HepG2 (cell line): ENCODE measurements around the gene TMF1. TPM values are rescaled to one million over a fixed set of nuclear protein-coding genes. Genes with fewer than 3 reads are reported as not detected.

Experiments used
- BRCA1 ChIP-seq: sonication (generic); formaldehyde crosslinking; IDR thresholded peaks from 2 replicates; pipeline ENCODE4 v1.4.0; 2020; ENCODE audit warnings: missing genetic modification reagents
- CEBPB ChIP-seq: IDR thresholded peaks from 2 replicates; pipeline ENCODE4 v1.6.1; 2011; ENCODE audit warnings: low read depth, low read length, improper control_type of control experiment, borderline replicate concordance
- GFI1 ChIP-seq: sonication (generic); formaldehyde crosslinking; IDR thresholded peaks from 2 replicates; pipeline ENCODE4 v1.5.0; 2020; ENCODE audit warnings: missing genetic modification reagents, mild to moderate bottlenecking, borderline replicate concordance
- HDAC1 ChIP-seq: sonication (generic); formaldehyde crosslinking; IDR thresholded peaks from 2 replicates; pipeline ENCODE4 v1.5.1; 2020; ENCODE audit warnings: mild to moderate bottlenecking, missing genetic modification reagents
- ISX ChIP-seq: sonication (generic); formaldehyde crosslinking; conservative IDR thresholded peaks from 2 replicates; pipeline ENCODE4 v1.5.0; 2020; ENCODE audit warnings: missing genetic modification reagents
- NR2F6 ChIP-seq, 2 experiments: IDR thresholded peaks; 2 replicates each; pipeline ENCODE4 v1.6.1; 2016; ENCODE audit warnings: antibody characterized with exemption in 1 of 2, mild to moderate bottlenecking in 1 of 2
- TEAD2 ChIP-seq: sonication (generic); formaldehyde crosslinking; IDR thresholded peaks from 2 replicates; pipeline ENCODE4 v1.9.0; 2021; ENCODE audit warnings: missing genetic modification reagents
- ZFP37 ChIP-seq: sonication (generic); formaldehyde crosslinking; IDR thresholded peaks from 2 replicates; pipeline ENCODE4 v1.4.0; 2020; ENCODE audit warnings: missing genetic modification reagents, borderline replicate concordance
- ZMYM2 ChIP-seq: sonication (generic); formaldehyde crosslinking; IDR thresholded peaks from 2 replicates; pipeline ENCODE4 v1.8.0; 2022; ENCODE audit warnings: mild to moderate bottlenecking, missing genetic modification reagents
- ZNF235 ChIP-seq: sonication (generic); formaldehyde crosslinking; IDR thresholded peaks from 2 replicates; pipeline ENCODE4 v1.8.1; 2023; ENCODE audit warnings: mild to moderate bottlenecking, missing genetic modification reagents, borderline replicate concordance
- ZNF317 ChIP-seq: sonication (generic); formaldehyde crosslinking; IDR thresholded peaks from 2 replicates; pipeline ENCODE4 v1.5.0; 2020; ENCODE audit warnings: mild to moderate bottlenecking, missing genetic modification reagents
- ZNF335 ChIP-seq: sonication (generic); formaldehyde crosslinking; IDR thresholded peaks from 2 replicates; pipeline ENCODE4 v1.4.0; 2020; ENCODE audit warnings: missing genetic modification reagents
- ZNF589 ChIP-seq: sonication (generic); formaldehyde crosslinking; conservative IDR thresholded peaks from 2 replicates; pipeline ENCODE4 v1.8.0; 2022; ENCODE audit warnings: mild to moderate bottlenecking, moderate library complexity, missing genetic modification reagents
- polyA plus RNA-seq, 8 experiments: library from polyadenylated mRNA; depleted of rRNA in 3 of 8; stranded (reverse) in 7 of 8; unstranded in 1 of 8; fragments of >200 nt; fragmentation: Illumina TruSeq in 4 of 8; extraction: Trizol in 4 of 8; gene quantifications; 2 replicates each; pipeline versions ENCODE4 v1.2.1 to v1.2.3, GENCODE V29; 2011 to 2016; ENCODE audit warnings: low read depth in 4 of 8, missing spikeins in 1 of 8, mixed read lengths in 1 of 8; ENCODE audit not compliant: insufficient read depth in 1 of 8
- total RNA-seq, 5 experiments: library from RNA; depleted of rRNA; stranded (reverse); fragments of >200 nt; fragmentation: Illumina TruSeq; extraction: Trizol; gene quantifications; 2 replicates each; pipeline ENCODE4 v1.2.3, GENCODE V29; 2016; ENCODE audit warnings: low read depth in 1 of 5
- TF ChIP-seq, protein P1 (sequence below), 2 experiments: IDR thresholded peaks; 2 replicates each; pipeline ENCODE4 v1.6.1; 2011 to 2012; ENCODE audit warnings: low read length in 2 of 2, borderline replicate concordance in 1 of 2, low read depth in 1 of 2, mild to moderate bottlenecking in 1 of 2, moderate library complexity in 1 of 2
- TF ChIP-seq, protein P2 (sequence below): sonication (generic); formaldehyde crosslinking; IDR thresholded peaks from 2 replicates; pipeline ENCODE4 v1.8.0; 2022; ENCODE audit warnings: mild to moderate bottlenecking, missing genetic modification reagents, moderate library complexity
- TF ChIP-seq, protein P3 (sequence below): IDR thresholded peaks from 2 replicates; pipeline ENCODE4 v1.6.1; 2018; ENCODE audit warnings: missing genetic modification reagents, mild to moderate bottlenecking, missing compliant biosample characterization
- TF ChIP-seq, protein P4 (sequence below): sonication (generic); formaldehyde crosslinking; IDR thresholded peaks from 2 replicates; pipeline ENCODE4 v1.4.0; 2020; ENCODE audit warnings: missing genetic modification reagents, mild to moderate bottlenecking, borderline replicate concordance
- TF ChIP-seq, protein P5 (sequence below): sonication (generic); formaldehyde crosslinking; IDR thresholded peaks from 2 replicates; pipeline ENCODE4 v1.9.0; 2022; ENCODE audit warnings: low read depth, missing genetic modification reagents

TMF1 gene
- total and polyA plus RNA-seq, 2 of the 13 experiments (the other 11 are each of a cell fraction or from before 2014, with no cell fraction given): 12.1 to 38.4 TPM

DNA sequence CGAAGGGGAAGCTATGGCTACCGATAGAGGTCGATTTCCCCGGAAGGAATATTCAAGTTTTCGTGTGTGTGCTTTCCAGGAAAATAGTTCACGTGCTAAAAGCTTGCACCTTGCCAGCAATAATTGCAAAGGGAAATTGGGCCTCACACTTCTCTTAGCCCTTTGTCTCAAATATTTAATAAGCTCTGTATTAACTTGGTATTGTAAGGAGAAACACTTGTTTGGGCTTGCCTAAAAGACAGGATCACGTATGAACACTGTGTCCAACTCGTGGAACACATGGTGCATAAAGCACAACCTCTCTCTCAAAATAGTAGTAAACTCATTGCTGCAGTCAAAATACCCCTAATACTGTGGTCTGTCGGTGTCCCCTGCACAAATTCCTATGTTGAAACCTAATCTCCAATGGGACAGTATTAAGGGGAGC is 352 bp upstream of the TMF1 start (continued):
- TF ChIP-seq, protein P1, sequence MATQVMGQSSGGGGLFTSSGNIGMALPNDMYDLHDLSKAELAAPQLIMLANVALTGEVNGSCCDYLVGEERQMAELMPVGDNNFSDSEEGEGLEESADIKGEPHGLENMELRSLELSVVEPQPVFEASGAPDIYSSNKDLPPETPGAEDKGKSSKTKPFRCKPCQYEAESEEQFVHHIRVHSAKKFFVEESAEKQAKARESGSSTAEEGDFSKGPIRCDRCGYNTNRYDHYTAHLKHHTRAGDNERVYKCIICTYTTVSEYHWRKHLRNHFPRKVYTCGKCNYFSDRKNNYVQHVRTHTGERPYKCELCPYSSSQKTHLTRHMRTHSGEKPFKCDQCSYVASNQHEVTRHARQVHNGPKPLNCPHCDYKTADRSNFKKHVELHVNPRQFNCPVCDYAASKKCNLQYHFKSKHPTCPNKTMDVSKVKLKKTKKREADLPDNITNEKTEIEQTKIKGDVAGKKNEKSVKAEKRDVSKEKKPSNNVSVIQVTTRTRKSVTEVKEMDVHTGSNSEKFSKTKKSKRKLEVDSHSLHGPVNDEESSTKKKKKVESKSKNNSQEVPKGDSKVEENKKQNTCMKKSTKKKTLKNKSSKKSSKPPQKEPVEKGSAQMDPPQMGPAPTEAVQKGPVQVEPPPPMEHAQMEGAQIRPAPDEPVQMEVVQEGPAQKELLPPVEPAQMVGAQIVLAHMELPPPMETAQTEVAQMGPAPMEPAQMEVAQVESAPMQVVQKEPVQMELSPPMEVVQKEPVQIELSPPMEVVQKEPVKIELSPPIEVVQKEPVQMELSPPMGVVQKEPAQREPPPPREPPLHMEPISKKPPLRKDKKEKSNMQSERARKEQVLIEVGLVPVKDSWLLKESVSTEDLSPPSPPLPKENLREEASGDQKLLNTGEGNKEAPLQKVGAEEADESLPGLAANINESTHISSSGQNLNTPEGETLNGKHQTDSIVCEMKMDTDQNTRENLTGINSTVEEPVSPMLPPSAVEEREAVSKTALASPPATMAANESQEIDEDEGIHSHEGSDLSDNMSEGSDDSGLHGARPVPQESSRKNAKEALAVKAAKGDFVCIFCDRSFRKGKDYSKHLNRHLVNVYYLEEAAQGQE (IDR thresholded peaks at IDR 0.05; ENCODE audit: borderline replicate concordance in 1 of 2, low read depth in 1 of 2, low read length in 2 of 2): no peak
- TF ChIP-seq TEAD2 (CRISPR knock-in tag): no peak
- no peak for TF ChIP-seq ZFP37 (CRISPR knock-in tag)
- TF ChIP-seq BRCA1 (CRISPR knock-in tag): no peak
- TF ChIP-seq, protein P2, sequence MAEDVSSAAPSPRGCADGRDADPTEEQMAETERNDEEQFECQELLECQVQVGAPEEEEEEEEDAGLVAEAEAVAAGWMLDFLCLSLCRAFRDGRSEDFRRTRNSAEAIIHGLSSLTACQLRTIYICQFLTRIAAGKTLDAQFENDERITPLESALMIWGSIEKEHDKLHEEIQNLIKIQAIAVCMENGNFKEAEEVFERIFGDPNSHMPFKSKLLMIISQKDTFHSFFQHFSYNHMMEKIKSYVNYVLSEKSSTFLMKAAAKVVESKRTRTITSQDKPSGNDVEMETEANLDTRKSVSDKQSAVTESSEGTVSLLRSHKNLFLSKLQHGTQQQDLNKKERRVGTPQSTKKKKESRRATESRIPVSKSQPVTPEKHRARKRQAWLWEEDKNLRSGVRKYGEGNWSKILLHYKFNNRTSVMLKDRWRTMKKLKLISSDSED (CRISPR knock-in tag): no peak
- TF ChIP-seq, protein P3, sequence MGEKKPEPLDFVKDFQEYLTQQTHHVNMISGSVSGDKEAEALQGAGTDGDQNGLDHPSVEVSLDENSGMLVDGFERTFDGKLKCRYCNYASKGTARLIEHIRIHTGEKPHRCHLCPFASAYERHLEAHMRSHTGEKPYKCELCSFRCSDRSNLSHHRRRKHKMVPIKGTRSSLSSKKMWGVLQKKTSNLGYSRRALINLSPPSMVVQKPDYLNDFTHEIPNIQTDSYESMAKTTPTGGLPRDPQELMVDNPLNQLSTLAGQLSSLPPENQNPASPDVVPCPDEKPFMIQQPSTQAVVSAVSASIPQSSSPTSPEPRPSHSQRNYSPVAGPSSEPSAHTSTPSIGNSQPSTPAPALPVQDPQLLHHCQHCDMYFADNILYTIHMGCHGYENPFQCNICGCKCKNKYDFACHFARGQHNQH: no peak
- TF ChIP-seq ZNF589 (CRISPR knock-in tag): no peak
- no peak; the same call in 1 of the 2 replicates for TF ChIP-seq HDAC1 (CRISPR knock-in tag)
- no peak for TF ChIP-seq ZNF317 (CRISPR knock-in tag)
- TF ChIP-seq, protein P4, sequence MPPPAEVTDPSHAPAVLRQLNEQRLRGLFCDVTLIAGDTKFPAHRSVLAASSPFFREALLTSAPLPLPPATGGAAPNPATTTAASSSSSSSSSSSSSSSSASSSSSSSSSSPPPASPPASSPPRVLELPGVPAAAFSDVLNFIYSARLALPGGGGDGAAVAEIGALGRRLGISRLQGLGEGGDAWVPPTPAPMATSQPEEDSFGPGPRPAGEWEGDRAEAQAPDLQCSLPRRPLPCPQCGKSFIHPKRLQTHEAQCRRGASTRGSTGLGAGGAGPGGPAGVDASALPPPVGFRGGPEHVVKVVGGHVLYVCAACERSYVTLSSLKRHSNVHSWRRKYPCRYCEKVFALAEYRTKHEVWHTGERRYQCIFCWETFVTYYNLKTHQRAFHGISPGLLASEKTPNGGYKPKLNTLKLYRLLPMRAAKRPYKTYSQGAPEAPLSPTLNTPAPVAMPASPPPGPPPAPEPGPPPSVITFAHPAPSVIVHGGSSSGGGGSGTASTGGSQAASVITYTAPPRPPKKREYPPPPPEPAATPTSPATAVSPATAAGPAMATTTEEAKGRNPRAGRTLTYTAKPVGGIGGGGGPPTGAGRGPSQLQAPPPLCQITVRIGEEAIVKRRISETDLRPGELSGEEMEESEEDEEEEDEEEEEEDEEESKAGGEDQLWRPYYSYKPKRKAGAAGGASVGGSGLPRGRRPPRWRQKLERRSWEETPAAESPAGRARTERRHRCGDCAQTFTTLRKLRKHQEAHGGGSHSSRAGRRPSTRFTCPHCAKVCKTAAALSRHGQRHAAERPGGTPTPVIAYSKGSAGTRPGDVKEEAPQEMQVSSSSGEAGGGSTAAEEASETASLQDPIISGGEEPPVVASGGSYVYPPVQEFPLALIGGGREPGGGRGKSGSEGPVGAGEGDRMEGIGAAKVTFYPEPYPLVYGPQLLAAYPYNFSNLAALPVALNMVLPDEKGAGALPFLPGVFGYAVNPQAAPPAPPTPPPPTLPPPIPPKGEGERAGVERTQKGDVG (CRISPR knock-in tag): no peak
- TF ChIP-seq ZNF335 (CRISPR knock-in tag): 0 out of 2 replicates have a peak, but pooled peaks have one; percentile 1
- TF ChIP-seq, protein P5, sequence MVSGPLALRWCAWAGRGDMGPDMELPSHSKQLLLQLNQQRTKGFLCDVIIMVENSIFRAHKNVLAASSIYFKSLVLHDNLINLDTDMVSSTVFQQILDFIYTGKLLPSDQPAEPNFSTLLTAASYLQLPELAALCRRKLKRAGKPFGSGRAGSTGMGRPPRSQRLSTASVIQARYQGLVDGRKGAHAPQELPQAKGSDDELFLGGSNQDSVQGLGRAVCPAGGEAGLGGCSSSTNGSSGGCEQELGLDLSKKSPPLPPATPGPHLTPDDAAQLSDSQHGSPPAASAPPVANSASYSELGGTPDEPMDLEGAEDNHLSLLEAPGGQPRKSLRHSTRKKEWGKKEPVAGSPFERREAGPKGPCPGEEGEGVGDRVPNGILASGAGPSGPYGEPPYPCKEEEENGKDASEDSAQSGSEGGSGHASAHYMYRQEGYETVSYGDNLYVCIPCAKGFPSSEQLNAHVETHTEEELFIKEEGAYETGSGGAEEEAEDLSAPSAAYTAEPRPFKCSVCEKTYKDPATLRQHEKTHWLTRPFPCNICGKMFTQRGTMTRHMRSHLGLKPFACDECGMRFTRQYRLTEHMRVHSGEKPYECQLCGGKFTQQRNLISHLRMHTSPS (CRISPR knock-in tag): no peak
- TF ChIP-seq CEBPB: no peak
- no peak for TF ChIP-seq NR2F6 (IDR thresholded peaks at IDR 0.05)
- TF ChIP-seq NR2F6 (CRISPR knock-in tag; IDR thresholded peaks at IDR 0.05): no peak
- TF ChIP-seq ZMYM2: no peak
- TF ChIP-seq ISX: no peak
- TF ChIP-seq GFI1 (CRISPR knock-in tag): no peak
- no peak for TF ChIP-seq ZNF235 (CRISPR knock-in tag)
